ENCODE data around the gene CLSTN1. TPM values are rescaled to one million over a fixed set of nuclear protein-coding genes. Genes with fewer than 3 reads are reported as not detected.

Gene CLSTN1
- total RNA-seq, 1 experiment from 2014 or later: 143 TPM

- H3K36me3 ChIP-seq (ENCODE audit: control insufficient read depth, insufficient read depth, low read length): no peaks in the 10 kb centered on the region
- H3K27me3 ChIP-seq (ENCODE audit: control insufficient read depth, insufficient read depth, low read length): no peaks in the 10 kb centered on the region
- TF ChIP-seq TCF7L2 (IDR thresholded peaks at IDR 0.05; ENCODE audit: low read depth, low read length) (no peak), POLR2AphosphoS5 (IDR thresholded peaks at IDR 0.05; ENCODE audit: low read depth, low read length) (no peak), SIN3A (IDR thresholded peaks at IDR 0.05; ENCODE audit: borderline replicate concordance, insufficient read depth, low read depth, low read length) (no peak)
- H3K27ac ChIP-seq (ENCODE audit: low read length): no peak overlapping the region
- POLR2A ChIA-PET: interaction anchor here (0.6 kb wide), 2 partner anchors 110 to 193 kb away, joined by 3 to 4 read pairs; no protein-coding TSS in a partner anchor
- no peak overlapping the region for H3K4me3 ChIP-seq (ENCODE audit: low read depth in 2 of 2, low read length in 2 of 2)
- no peaks in the 10 kb centered on the region for H3K9me3 ChIP-seq (ENCODE audit: control insufficient read depth, insufficient read depth, low read depth, low read length)
- H3K4me1 ChIP-seq (ENCODE audit: control insufficient read depth, insufficient read depth, low read length): peaks cover 16% of the 10 kb centered on the region
- CTCF ChIA-PET: interaction anchor here (1.1 kb wide), 1 partner anchor 14 kb away, joined by 3 read pairs; no protein-coding TSS in a partner anchor
- DNase-seq (ENCODE audit: low read depth, low spot score) (no peak), ATAC-seq (no peak)
- in situ Hi-C loops (cut with HindIII; ENCODE audit: low pct_unique_long_range_greater_than_20kb, low sequenced_read_pairs) (no loop called here), intact Hi-C loops (cut with micrococcal nuclease; ENCODE audit: unreplicated experiment) (no loop called here)
- BruUV-seq (replicated peaks): no TSS peak
Observed at GRCh38 chr1:9842073-9842711, 18.4 kb upstream of the CLSTN1 start.

DNA sequence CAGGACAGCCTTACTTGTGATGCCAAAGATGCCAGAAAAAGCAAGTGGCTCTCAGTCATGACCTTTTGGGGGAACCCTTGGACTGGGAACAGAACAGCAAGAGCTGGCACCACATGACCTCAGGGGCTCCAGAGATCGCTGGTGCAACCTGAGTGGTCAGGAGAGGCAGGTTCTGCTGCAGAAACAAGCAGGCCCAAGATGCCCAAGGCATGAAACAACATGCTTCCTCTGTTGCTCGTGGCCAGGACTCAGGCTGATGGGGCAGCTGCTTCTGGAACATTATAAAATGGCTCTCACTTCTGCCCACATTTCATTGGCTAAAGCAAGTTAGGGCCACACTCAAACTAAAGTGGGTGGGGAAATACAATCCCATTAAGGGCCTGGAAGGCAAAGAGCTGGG lies 17.7 kb upstream of the CLSTN1 start:
- in situ Hi-C loops (cut with HindIII; ENCODE audit: low pct_unique_long_range_greater_than_20kb, low sequenced_read_pairs): no loop called here
- no peak for ATAC-seq
- ChIA-PET POLR2A (interaction anchor here (0.6 kb wide), 1 partner anchor 110 kb away, joined by 3 read pairs; no protein-coding TSS in a partner anchor), CTCF (no interaction called here)
- Histone ChIP-seq H3K27ac (ENCODE audit: low read length) (no peak overlapping the region), H3K9me3 (ENCODE audit: control insufficient read depth, insufficient read depth, low read depth, low read length) (no peaks in the 10 kb centered on the region), H3K36me3 (ENCODE audit: control insufficient read depth, insufficient read depth, low read length) (no peaks in the 10 kb centered on the region), H3K4me1 (ENCODE audit: control insufficient read depth, insufficient read depth, low read length) (peaks cover 16% of the 10 kb centered on the region), H3K27me3 (ENCODE audit: control insufficient read depth, insufficient read depth, low read length) (no peaks in the 10 kb centered on the region), H3K4me3 (ENCODE audit: low read depth in 2 of 2, low read length in 2 of 2) (no peak overlapping the region)
- intact Hi-C loops (cut with micrococcal nuclease; ENCODE audit: unreplicated experiment): no loop called here
- no peak for DNase-seq (ENCODE audit: low read depth, low spot score)
- BruUV-seq (replicated peaks): no TSS peak
- TF ChIP-seq REST (IDR thresholded peaks at IDR 0.05; ENCODE audit: insufficient read depth in 1 of 2, low read depth in 2 of 2, low read length in 1 of 2) (no peak), CTCF (IDR thresholded peaks at IDR 0.05) (no peak), SIN3A (IDR thresholded peaks at IDR 0.05; ENCODE audit: borderline replicate concordance, insufficient read depth, low read depth, low read length) (no peak), TCF7L2 (IDR thresholded peaks at IDR 0.05; ENCODE audit: low read depth, low read length) (no peak), POLR2AphosphoS5 (IDR thresholded peaks at IDR 0.05; ENCODE audit: low read depth, low read length) (no peak)

DNA sequence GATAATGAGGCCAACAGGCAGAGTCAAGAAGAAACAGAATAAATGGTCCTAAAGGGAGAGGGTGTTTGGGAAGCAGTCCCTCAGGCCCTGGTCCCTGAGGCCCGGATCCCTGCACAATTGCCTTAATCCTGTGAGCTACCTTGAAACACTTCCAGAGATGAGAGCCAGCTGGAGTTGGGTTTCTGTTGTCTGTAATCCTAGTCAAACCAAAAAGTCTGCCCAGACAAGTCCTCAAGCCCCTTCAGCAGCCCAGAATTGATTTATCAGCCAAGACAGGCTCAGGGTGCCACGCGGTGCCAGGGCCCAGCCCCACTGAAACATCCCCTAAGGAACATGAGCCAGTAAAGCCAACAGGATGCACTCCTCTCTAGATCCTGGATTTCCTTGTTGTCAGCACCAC lies 16.4 kb upstream of the CLSTN1 start:
- H3K27ac ChIP-seq (ENCODE audit: low read length): no peak overlapping the region
- ChIA-PET CTCF (no interaction called here), POLR2A (no interaction called here)
- H3K9me3 ChIP-seq (ENCODE audit: control insufficient read depth, insufficient read depth, low read depth, low read length): no peaks in the 10 kb centered on the region
- no peak overlapping the region for H3K4me3 ChIP-seq (ENCODE audit: low read depth in 2 of 2, low read length in 2 of 2)
- H3K36me3 ChIP-seq (ENCODE audit: control insufficient read depth, insufficient read depth, low read length): no peaks in the 10 kb centered on the region
- in situ Hi-C loops (cut with HindIII; ENCODE audit: low pct_unique_long_range_greater_than_20kb, low sequenced_read_pairs): no loop called here
- DNase-seq (ENCODE audit: low read depth, low spot score) (no peak), ATAC-seq (no peak)
- no peaks in the 10 kb centered on the region for H3K27me3 ChIP-seq (ENCODE audit: control insufficient read depth, insufficient read depth, low read length)
- intact Hi-C loops (cut with micrococcal nuclease; ENCODE audit: unreplicated experiment): no loop called here
- no TSS peak for BruUV-seq (replicated peaks)
- TF ChIP-seq SIN3A (IDR thresholded peaks at IDR 0.05; ENCODE audit: borderline replicate concordance, insufficient read depth, low read depth, low read length) (no peak), TCF7L2 (IDR thresholded peaks at IDR 0.05; ENCODE audit: low read depth, low read length) (no peak), POLR2AphosphoS5 (IDR thresholded peaks at IDR 0.05; ENCODE audit: low read depth, low read length) (no peak), REST (IDR thresholded peaks at IDR 0.05; ENCODE audit: insufficient read depth in 1 of 2, low read depth in 2 of 2, low read length in 1 of 2) (no peak), CTCF (IDR thresholded peaks at IDR 0.05) (no peak)
- H3K4me1 ChIP-seq (ENCODE audit: control insufficient read depth, insufficient read depth, low read length): peaks cover 12% of the 10 kb centered on the region
